GM12875 (cell line): ENCODE data around the gene NEK11.

ENCODE experiments used
- H3K4me3 ChIP-seq: one replicate; pipeline ENCODE4 v1.5.1; 2011; ENCODE audit warnings: low read depth, low read length, control low read depth
- CTCF ChIP-seq: IDR thresholded peaks from 2 replicates; pipeline ENCODE4 v1.5.1; 2011; ENCODE audit warnings: low read depth, mild to moderate bottlenecking, control low read depth, inconsistent platforms, low read length, moderate library complexity, borderline replicate concordance; ENCODE audit not compliant: insufficient read depth

Gene NEK11

GRCh38 chr3:131221731-131222130, 195.1 kb downstream of the NEK11 start:
- H3K4me3 ChIP-seq = no peak overlapping the region
- TF ChIP-seq CTCF = no peak

- no peak for TF ChIP-seq CTCF
- no peak overlapping the region for H3K4me3 ChIP-seq
Measured at GRCh38 chr3:131222599-131222998, 195.9 kb downstream of the NEK11 start.

GRCh38 chr3:131223373-131224289, 197.0 kb downstream of the NEK11 start:
- H3K4me3 ChIP-seq = no peak overlapping the region
- TF ChIP-seq CTCF = no peak

- H3K4me3 ChIP-seq = no peak overlapping the region
- no peak for TF ChIP-seq CTCF
Measured at GRCh38 chr3:131224886-131225550, 198.3 kb downstream of the NEK11 start.

- TF ChIP-seq CTCF = no peak
- no peak overlapping the region for H3K4me3 ChIP-seq
Measured at GRCh38 chr3:131228522-131228921, 201.8 kb downstream of the NEK11 start.

- no peak for TF ChIP-seq CTCF
- H3K4me3 ChIP-seq = no peak overlapping the region
Measured at GRCh38 chr3:131231710-131232389, 205.2 kb downstream of the NEK11 start.
